ENCODE data around the gene SOX13.

The SOX13 gene

DNA sequence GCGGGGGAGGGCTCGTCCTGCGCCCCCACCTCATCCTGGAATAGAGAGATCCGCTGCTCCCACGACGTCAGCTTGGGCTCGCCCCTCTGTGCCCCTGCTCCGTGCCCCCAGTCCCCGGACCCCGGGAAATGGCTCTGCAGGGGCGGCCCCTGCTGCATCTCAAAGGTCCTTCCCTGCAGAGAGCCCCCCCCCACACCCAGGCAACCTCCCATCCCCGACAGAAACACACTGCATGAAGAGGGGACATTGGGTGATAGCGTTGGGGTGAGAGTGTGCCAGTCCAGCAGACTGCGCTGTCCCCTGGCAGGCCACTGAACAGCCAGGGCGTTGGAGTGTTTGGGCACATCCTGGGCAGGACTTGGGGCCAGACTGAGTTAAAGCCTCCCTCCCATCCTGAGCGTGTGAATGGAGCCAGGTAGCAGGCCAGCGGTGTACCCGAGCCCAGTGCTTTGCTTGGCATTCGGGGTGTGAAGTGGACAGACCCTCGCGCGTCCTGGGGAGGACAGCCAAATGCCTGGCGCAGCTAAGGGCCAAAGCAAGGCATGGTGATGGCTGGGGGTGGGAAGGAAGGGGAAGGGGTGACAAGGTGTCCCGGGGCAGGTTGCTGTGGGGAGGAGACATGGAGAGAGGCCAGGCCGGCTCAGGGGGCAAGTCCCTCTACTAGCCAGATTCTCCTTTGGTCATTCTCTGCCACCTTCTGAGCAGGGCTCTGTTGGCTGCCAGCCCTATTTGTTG lies 79.6 kb downstream of the SOX13 start:
- Histone ChIP-seq H3K27ac (ENCODE audit: low read depth, low read length) (no peak overlapping the region), H3K79me1 (ENCODE audit: low read length) (peaks cover 8% of the 10 kb centered on the region), H4K8ac (ENCODE audit: low read depth, low read length) (peak overlapping the region; percentile 80), H3K18ac (ENCODE audit: low read length) (peak overlapping the region; percentile 22), H3K9me3 (ENCODE audit: insufficient read depth, low read depth, low read length) (peaks cover 5% of the 10 kb centered on the region), H2AK5ac (ENCODE audit: low read length) (no peak overlapping the region), H2BK12ac (ENCODE audit: low read length) (no peak overlapping the region), H3K4me3 (ENCODE audit: low read depth, low read length) (peak overlapping the region; percentile 80), H3K23ac (ENCODE audit: low read length) (no peak overlapping the region), H2BK5ac (ENCODE audit: low read depth, low read length, poor library complexity) (no peak overlapping the region), H3K79me2 (ENCODE audit: control insufficient read depth, insufficient read depth, low read length, poor library complexity) (peaks cover 3% of the 10 kb centered on the region), H3K14ac (ENCODE audit: low read length) (no peak overlapping the region), H3K9ac (ENCODE audit: low read length) (peak overlapping the region; percentile 67), H3K4me1 (ENCODE audit: control insufficient read depth in 1 of 2, insufficient read depth in 2 of 2, low read length in 2 of 2) (peaks cover 4 to 8% of the 10 kb centered on the region in 2 experiments), H3K4me2 (ENCODE audit: low read length) (peak overlapping the region; percentile 93), H3K4ac (ENCODE audit: low read depth, low read length) (no peak overlapping the region), H2BK120ac (ENCODE audit: insufficient read depth, low read length, poor library complexity) (no peak overlapping the region), H4K91ac (ENCODE audit: low read depth, low read length) (peak overlapping the region; percentile 36), H3K27me3 (ENCODE audit: insufficient read depth, low read length) (no peaks in the 10 kb centered on the region), H3K36me3 (ENCODE audit: control insufficient read depth in 1 of 2, insufficient read depth in 2 of 2, low read length in 2 of 2) (no peaks in the 10 kb centered on the region), H2AFZ (ENCODE audit: insufficient read depth, low read length, poor library complexity) (peak overlapping the region; percentile 80), H4K12ac (ENCODE audit: low read depth, low read length) (peak overlapping the region; percentile 39)
- no CpG with 5 or more reads among the region's 25 CpGs for WGBS (ENCODE audit: extremely low coverage, insufficient coverage, insufficient read length)
- DNase-seq: no peak

DNA sequence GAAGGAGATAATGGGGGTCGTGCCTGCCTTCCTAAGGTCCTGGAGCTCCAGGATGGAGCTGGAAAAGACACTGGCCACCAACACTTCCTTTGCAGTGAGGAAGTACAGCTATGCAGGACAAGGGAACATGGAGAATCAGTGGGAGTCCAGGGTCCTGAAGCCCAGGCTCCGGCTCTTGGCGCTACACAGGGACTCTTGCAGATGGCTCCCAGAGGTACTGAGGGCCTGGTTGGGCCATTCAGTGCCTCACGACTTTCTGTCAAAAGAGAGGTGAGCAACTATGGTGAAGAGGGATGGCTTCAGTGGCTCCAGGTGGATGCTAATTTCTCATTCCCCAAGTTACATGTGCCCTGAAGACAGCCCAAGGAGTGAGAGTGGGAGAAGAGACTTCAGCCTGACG lies 80.8 kb downstream of the SOX13 start:
- no peak overlapping the region for H3K18ac ChIP-seq (ENCODE audit: low read length)
- H3K79me2 ChIP-seq (ENCODE audit: control insufficient read depth, insufficient read depth, low read length, poor library complexity): peaks cover 3% of the 10 kb centered on the region
- H4K12ac ChIP-seq (ENCODE audit: low read depth, low read length): no peak overlapping the region
- no peak overlapping the region for H3K9ac ChIP-seq (ENCODE audit: low read length)
- H3K4me1 ChIP-seq (ENCODE audit: control insufficient read depth in 1 of 2, insufficient read depth in 2 of 2, low read length in 2 of 2): peaks cover 4 to 8% of the 10 kb centered on the region in 2 experiments
- H3K23ac ChIP-seq (ENCODE audit: low read length): no peak overlapping the region
- H2AFZ ChIP-seq (ENCODE audit: insufficient read depth, low read length, poor library complexity): no peak overlapping the region
- H3K27me3 ChIP-seq (ENCODE audit: insufficient read depth, low read length): no peaks in the 10 kb centered on the region
- H2BK120ac ChIP-seq (ENCODE audit: insufficient read depth, low read length, poor library complexity): no peak overlapping the region
- no peak for DNase-seq
- no peak overlapping the region for H3K4me2 ChIP-seq (ENCODE audit: low read length)
- no peak overlapping the region for H3K4me3 ChIP-seq (ENCODE audit: low read depth, low read length)
- no peak overlapping the region for H3K14ac ChIP-seq (ENCODE audit: low read length)
- H3K36me3 ChIP-seq (ENCODE audit: control insufficient read depth in 1 of 2, insufficient read depth in 2 of 2, low read length in 2 of 2): no peaks in the 10 kb centered on the region
- no peak overlapping the region for H2AK5ac ChIP-seq (ENCODE audit: low read length)
- no peak overlapping the region for H2BK5ac ChIP-seq (ENCODE audit: low read depth, low read length, poor library complexity)
- peaks cover 8% of the 10 kb centered on the region for H3K79me1 ChIP-seq (ENCODE audit: low read length)
- H2BK12ac ChIP-seq (ENCODE audit: low read length): no peak overlapping the region
- no peak overlapping the region for H4K8ac ChIP-seq (ENCODE audit: low read depth, low read length)
- H3K9me3 ChIP-seq (ENCODE audit: insufficient read depth, low read depth, low read length): peaks cover 5% of the 10 kb centered on the region
- H4K91ac ChIP-seq (ENCODE audit: low read depth, low read length): no peak overlapping the region
- no peak overlapping the region for H3K27ac ChIP-seq (ENCODE audit: low read depth, low read length)
- no peak overlapping the region for H3K4ac ChIP-seq (ENCODE audit: low read depth, low read length)
- no CpG with 5 or more reads among the region's 5 CpGs for WGBS (ENCODE audit: extremely low coverage, insufficient coverage, insufficient read length)

DNA sequence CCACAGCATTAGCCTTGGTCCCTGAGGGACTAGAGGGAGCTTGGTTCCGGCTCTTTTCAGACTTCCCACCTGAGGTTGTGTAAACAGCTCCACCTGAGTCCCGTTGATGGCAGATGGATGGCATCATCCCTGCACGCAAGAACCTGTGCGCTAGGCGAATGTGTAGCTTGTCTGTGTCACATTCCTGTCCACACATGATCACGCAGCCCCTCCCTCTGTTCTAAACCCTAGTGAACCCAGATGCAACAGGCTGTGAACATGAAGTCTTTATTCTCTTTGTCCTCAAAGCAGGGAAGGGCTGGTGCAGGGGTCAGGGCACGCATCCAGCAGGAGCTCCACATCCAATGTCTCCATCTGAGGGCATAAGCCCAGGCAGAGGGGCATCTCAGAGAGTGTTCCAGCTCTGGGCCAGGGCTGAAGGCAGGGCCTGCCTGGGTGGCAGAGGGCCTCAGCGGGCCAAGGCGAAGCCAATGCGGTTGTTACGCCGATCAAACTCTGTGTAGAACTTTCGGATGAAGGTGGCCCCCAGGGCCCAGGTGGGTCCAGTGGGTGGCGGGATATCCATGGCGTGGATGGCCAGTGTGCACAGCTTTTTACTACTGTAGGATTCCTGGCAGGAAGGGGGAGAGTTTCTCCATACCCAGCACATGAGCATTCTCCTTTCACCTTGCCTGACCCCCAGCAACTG lies 81.8 kb downstream of the SOX13 start:
- Histone ChIP-seq H2BK120ac (ENCODE audit: insufficient read depth, low read length, poor library complexity) (no peak overlapping the region), H3K9ac (ENCODE audit: low read length) (no peak overlapping the region), H3K36me3 (ENCODE audit: control insufficient read depth in 1 of 2, insufficient read depth in 2 of 2, low read length in 2 of 2) (no peaks in the 10 kb centered on the region), H4K91ac (ENCODE audit: low read depth, low read length) (no peak overlapping the region), H3K4me1 (ENCODE audit: control insufficient read depth in 1 of 2, insufficient read depth in 2 of 2, low read length in 2 of 2) (peaks cover 4 to 8% of the 10 kb centered on the region in 2 experiments), H3K4me3 (ENCODE audit: low read depth, low read length) (no peak overlapping the region), H2AFZ (ENCODE audit: insufficient read depth, low read length, poor library complexity) (no peak overlapping the region), H2BK5ac (ENCODE audit: low read depth, low read length, poor library complexity) (no peak overlapping the region), H3K9me3 (ENCODE audit: insufficient read depth, low read depth, low read length) (peaks cover 5% of the 10 kb centered on the region), H3K18ac (ENCODE audit: low read length) (no peak overlapping the region), H4K12ac (ENCODE audit: low read depth, low read length) (no peak overlapping the region), H3K23ac (ENCODE audit: low read length) (no peak overlapping the region), H2AK5ac (ENCODE audit: low read length) (no peak overlapping the region), H3K4me2 (ENCODE audit: low read length) (no peak overlapping the region), H4K8ac (ENCODE audit: low read depth, low read length) (no peak overlapping the region), H3K79me1 (ENCODE audit: low read length) (peaks cover 8% of the 10 kb centered on the region), H3K27ac (ENCODE audit: low read depth, low read length) (no peak overlapping the region), H2BK12ac (ENCODE audit: low read length) (no peak overlapping the region), H3K79me2 (ENCODE audit: control insufficient read depth, insufficient read depth, low read length, poor library complexity) (peaks cover 3% of the 10 kb centered on the region), H3K14ac (ENCODE audit: low read length) (no peak overlapping the region), H3K4ac (ENCODE audit: low read depth, low read length) (no peak overlapping the region), H3K27me3 (ENCODE audit: insufficient read depth, low read length) (no peaks in the 10 kb centered on the region)
- no CpG with 5 or more reads among the region's 15 CpGs for WGBS (ENCODE audit: extremely low coverage, insufficient coverage, insufficient read length)
- no peak for DNase-seq

DNA sequence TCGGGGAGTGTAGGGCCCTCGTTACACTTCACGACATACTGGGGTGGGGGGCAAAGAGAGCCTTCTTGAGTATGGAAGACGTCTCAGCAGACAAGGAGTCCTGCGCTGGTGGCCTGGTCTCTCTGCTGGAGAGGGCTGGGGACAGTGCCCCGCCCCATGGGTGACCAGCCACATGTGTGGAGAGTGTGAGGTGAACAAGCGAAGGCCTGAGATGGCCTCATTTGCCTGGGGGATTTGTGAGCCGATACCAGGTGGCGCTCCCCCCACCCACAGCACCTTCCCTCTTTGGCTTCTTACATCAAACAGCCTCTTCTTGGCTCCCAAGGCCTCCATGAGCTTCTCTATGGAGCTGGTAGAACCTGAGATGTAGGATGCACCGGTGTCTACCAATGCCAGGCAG lies 83.0 kb downstream of the SOX13 start:
- Histone ChIP-seq H3K9ac (ENCODE audit: low read length) (no peak overlapping the region), H4K12ac (ENCODE audit: low read depth, low read length) (no peak overlapping the region), H4K91ac (ENCODE audit: low read depth, low read length) (no peak overlapping the region), H2BK120ac (ENCODE audit: insufficient read depth, low read length, poor library complexity) (no peak overlapping the region), H2AFZ (ENCODE audit: insufficient read depth, low read length, poor library complexity) (no peak overlapping the region), H3K23ac (ENCODE audit: low read length) (no peak overlapping the region), H3K27ac (ENCODE audit: low read depth, low read length) (no peak overlapping the region), H3K9me3 (ENCODE audit: insufficient read depth, low read depth, low read length) (peaks cover 5% of the 10 kb centered on the region), H3K4me1 (ENCODE audit: control insufficient read depth in 1 of 2, insufficient read depth in 2 of 2, low read length in 2 of 2) (peaks cover 4 to 8% of the 10 kb centered on the region in 2 experiments), H3K14ac (ENCODE audit: low read length) (no peak overlapping the region), H3K4ac (ENCODE audit: low read depth, low read length) (no peak overlapping the region), H4K8ac (ENCODE audit: low read depth, low read length) (no peak overlapping the region), H3K36me3 (ENCODE audit: control insufficient read depth in 1 of 2, insufficient read depth in 2 of 2, low read length in 2 of 2) (no peaks in the 10 kb centered on the region), H3K4me3 (ENCODE audit: low read depth, low read length) (no peak overlapping the region), H3K4me2 (ENCODE audit: low read length) (no peak overlapping the region), H3K18ac (ENCODE audit: low read length) (no peak overlapping the region), H3K27me3 (ENCODE audit: insufficient read depth, low read length) (no peaks in the 10 kb centered on the region), H3K79me1 (ENCODE audit: low read length) (peaks cover 8% of the 10 kb centered on the region), H2BK5ac (ENCODE audit: low read depth, low read length, poor library complexity) (no peak overlapping the region), H2BK12ac (ENCODE audit: low read length) (no peak overlapping the region), H3K79me2 (ENCODE audit: control insufficient read depth, insufficient read depth, low read length, poor library complexity) (peaks cover 3% of the 10 kb centered on the region), H2AK5ac (ENCODE audit: low read length) (no peak overlapping the region)
- no CpG with 5 or more reads among the region's 10 CpGs for WGBS (ENCODE audit: extremely low coverage, insufficient coverage, insufficient read length)
- DNase-seq: no peak
